OCI-LY7 (cell line): ENCODE results near the gene ECE1. TPM values are rescaled to one million over a fixed set of nuclear protein-coding genes. Genes with fewer than 3 reads are reported as not detected.

Source experiments
- BruUV-seq: library from RNA; stranded (reverse); fragments of 400-500 nt; replicated peaks from 2 replicates; lab custom pipeline; 2021; lab: Mats Ljungman, UMichigan
- CTCF ChIA-PET: fragments of 300-600 bp; sonication (Branson Sonifier 250); formaldehyde crosslinking; loops from one replicate; lab custom pipeline; 2022; ENCODE audit warnings: antibody characterized with exemption; ENCODE audit not compliant: unreplicated experiment; lab: Charles Lee
- POLR2A ChIA-PET: fragments of 300-600 bp; sonication (Branson Sonifier 250); formaldehyde crosslinking; loops from one replicate; lab custom pipeline; 2022; ENCODE audit warnings: antibody characterized with exemption; lab: Charles Lee
- DNase-seq: peaks from one replicate; pipeline ENCODE4 v3.0.0-alpha.2; 2015; ENCODE audit warnings: low spot score
- H2AFZ ChIP-seq: fragments of 200-600 bp; sonication (generic), shearing (Covaris generic); 2 replicates; pipeline ENCODE4 v1.6.1; 2014; ENCODE audit warnings: mild to moderate bottlenecking, antibody characterized with exemption, low read length, moderate library complexity
- H3K27ac ChIP-seq: fragments of 200-600 bp; sonication (generic); 2 replicates; pipeline ENCODE4 v1.5.1; 2014; ENCODE audit warnings: mixed run types, low read depth, mild to moderate bottlenecking, moderate library complexity, low read length, inconsistent platforms; ENCODE audit not compliant: poor library complexity, severe bottlenecking
- H3K36me3 ChIP-seq: fragments of 200-600 bp; sonication (generic); 2 replicates; pipeline ENCODE4 v1.6.1; 2014; ENCODE audit warnings: mild to moderate bottlenecking, antibody characterized with exemption, low read length, moderate library complexity, mixed read lengths; ENCODE audit not compliant: insufficient read depth
- H3K4me1 ChIP-seq: fragments of 200-600 bp; sonication (generic); 2 replicates; pipeline ENCODE4 v1.5.1; 2014; ENCODE audit warnings: mild to moderate bottlenecking, low read length; ENCODE audit not compliant: insufficient read depth, poor library complexity, severe bottlenecking
- H3K4me2 ChIP-seq: fragments of 200-600 bp; sonication (generic); 2 replicates; pipeline ENCODE4 v1.6.1; 2014; ENCODE audit warnings: mild to moderate bottlenecking, low read length
- H3K4me3 ChIP-seq: fragments of 200-600 bp; sonication (generic); 2 replicates; pipeline ENCODE4 v1.5.1; 2014; ENCODE audit warnings: mild to moderate bottlenecking, low read depth, low read length; ENCODE audit not compliant: poor library complexity, severe bottlenecking
- H3K79me2 ChIP-seq: fragments of 200-600 bp; sonication (generic); 2 replicates; pipeline ENCODE4 v1.6.1; 2016; ENCODE audit warnings: low read depth, mild to moderate bottlenecking, low read length, moderate library complexity, mixed read lengths; ENCODE audit not compliant: insufficient read depth
- H3K9me2 ChIP-seq: fragments of 200-600 bp; sonication (generic); 2 replicates; pipeline ENCODE4 v1.6.1; 2016; ENCODE audit warnings: mild to moderate bottlenecking, low read length, mixed read lengths; ENCODE audit not compliant: insufficient read depth
- H3K9me3 ChIP-seq: fragments of 200-600 bp; sonication (generic); 2 replicates; pipeline ENCODE4 v1.6.1; 2014; ENCODE audit warnings: mild to moderate bottlenecking, mixed run types, low read length, mixed read lengths
- H4K20me1 ChIP-seq: fragments of 200-600 bp; sonication (generic); 2 replicates; pipeline ENCODE4 v1.6.1; 2014; ENCODE audit warnings: mild to moderate bottlenecking, antibody characterized with exemption, low read length, moderate library complexity, mixed read lengths; ENCODE audit not compliant: insufficient read depth
- EZH2phosphoT487 ChIP-seq: fragments of 200-600 bp; sonication (generic); IDR thresholded peaks from 2 replicates; pipeline ENCODE4 v1.6.1; 2018; ENCODE audit warnings: low read depth, borderline replicate concordance, mild to moderate bottlenecking, mixed run types, antibody characterized with exemption, low read length, moderate library complexity, mixed read lengths
- intact Hi-C: fragments of 100-400 bp; cut with micrococcal nuclease; formaldehyde crosslinking; loops from one replicate; pipeline ENCODE4 v1.10.0; 2022; ENCODE audit not compliant: unreplicated experiment
- total RNA-seq, 2 experiments: library from RNA; depleted of rRNA in 1 of 2; stranded (reverse); fragments of >200 nt in 1 of 2; shearing (Covaris generic) in 1 of 2; gene quantifications; 2 replicates each; pipeline ENCODE4 v1.2.3, GENCODE V29; 2014 to 2022
- TF ChIP-seq, protein P1 (sequence below): fragments of 200-600 bp; sonication (generic); conservative IDR thresholded peaks from 2 replicates; pipeline ENCODE4 v1.5.1; 2014; ENCODE audit warnings: mild to moderate bottlenecking, antibody characterized with exemption, low read length, moderate library complexity, mixed read lengths

The ECE1 gene
- total RNA-seq, 2 experiments from 2014 or later = 20.0 to 32.8 TPM

DNA sequence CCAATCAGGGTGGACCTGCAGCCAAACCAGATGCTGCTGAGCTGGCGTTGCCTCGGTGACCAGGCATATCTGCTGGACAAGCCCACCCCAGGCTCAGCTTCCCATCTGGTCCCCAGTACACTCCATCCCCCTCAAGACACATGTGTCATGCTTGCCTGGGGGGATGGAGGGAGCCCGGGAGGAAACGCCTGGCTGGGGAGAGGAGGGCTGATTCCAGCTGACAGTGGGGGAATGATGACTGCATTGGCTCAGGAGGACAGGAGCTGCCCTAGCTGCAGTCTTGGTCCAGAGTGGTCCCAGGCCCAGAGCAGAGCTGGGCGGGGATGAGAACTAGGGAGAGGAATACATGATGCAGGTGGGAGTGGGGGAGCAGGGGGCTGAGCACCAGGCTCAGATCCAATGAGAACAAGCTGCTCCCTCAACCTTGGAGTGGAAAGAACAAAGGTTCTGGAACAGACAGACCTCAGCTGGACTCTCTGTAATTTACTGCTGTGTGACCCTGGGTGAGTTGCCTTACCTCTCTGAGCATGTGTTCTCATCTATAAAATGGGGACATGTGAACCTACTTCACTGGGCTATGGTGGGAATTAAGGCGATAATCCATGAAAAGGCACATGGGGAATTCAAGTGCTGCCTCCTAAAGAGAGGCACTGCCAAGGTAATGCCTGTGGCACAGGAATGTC, 23.1 kb upstream of the ECE1 start:
- no peaks in the 10 kb centered on the region for H3K79me2 ChIP-seq
- CTCF ChIA-PET = no interaction called here

DNA sequence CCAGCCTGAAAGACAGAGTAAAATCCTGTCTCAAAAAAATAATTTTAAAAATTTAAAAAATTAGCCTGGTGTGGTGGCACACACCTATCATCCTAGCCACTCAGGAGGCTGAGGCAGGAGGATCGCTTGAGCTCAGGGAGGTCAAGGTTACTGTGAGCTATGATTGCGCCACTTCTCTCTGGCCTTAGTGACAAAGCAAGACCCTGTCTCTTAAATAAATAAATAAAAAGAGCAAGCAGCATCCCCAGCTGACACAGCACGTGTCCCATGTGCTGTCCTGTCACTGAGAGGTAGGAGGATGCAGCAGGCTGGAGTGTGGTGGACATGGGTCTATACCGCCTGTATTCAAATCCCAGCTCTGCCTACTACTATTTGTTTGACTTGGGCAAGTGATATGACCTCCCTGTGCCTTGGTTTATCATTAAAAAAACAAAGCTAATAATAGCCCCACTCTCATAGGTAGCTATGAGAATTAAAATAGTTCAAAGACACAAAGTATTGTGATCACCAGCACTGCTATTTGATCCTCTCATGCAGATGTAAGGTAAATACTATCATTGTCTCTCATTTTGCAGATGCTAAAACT, 22.2 kb upstream of the ECE1 start:
- no peaks in the 10 kb centered on the region for H3K9me3 ChIP-seq
- no peaks in the 10 kb centered on the region for H3K9me2 ChIP-seq
- no peaks in the 10 kb centered on the region for H3K36me3 ChIP-seq
- no peak overlapping the region for H3K27ac ChIP-seq
- peaks cover 7% of the 10 kb centered on the region for H3K4me1 ChIP-seq
- intact Hi-C loops = no loop called here
- ChIA-PET CTCF (no interaction called here), POLR2A (interaction anchor here (0.7 to 1.2 kb wide), 2 partner anchors 10 to 13 kb away, joined by 3 to 4 read pairs; no protein-coding TSS in a partner anchor)
- DNase-seq = no peak
- no peaks in the 10 kb centered on the region for H3K79me2 ChIP-seq
- H2AFZ ChIP-seq = no peak overlapping the region
- H4K20me1 ChIP-seq = no peaks in the 10 kb centered on the region
- BruUV-seq = no TSS peak
- H3K4me2 ChIP-seq = no peak overlapping the region
- no peak for TF ChIP-seq EZH2phosphoT487
- TF ChIP-seq, protein P1, sequence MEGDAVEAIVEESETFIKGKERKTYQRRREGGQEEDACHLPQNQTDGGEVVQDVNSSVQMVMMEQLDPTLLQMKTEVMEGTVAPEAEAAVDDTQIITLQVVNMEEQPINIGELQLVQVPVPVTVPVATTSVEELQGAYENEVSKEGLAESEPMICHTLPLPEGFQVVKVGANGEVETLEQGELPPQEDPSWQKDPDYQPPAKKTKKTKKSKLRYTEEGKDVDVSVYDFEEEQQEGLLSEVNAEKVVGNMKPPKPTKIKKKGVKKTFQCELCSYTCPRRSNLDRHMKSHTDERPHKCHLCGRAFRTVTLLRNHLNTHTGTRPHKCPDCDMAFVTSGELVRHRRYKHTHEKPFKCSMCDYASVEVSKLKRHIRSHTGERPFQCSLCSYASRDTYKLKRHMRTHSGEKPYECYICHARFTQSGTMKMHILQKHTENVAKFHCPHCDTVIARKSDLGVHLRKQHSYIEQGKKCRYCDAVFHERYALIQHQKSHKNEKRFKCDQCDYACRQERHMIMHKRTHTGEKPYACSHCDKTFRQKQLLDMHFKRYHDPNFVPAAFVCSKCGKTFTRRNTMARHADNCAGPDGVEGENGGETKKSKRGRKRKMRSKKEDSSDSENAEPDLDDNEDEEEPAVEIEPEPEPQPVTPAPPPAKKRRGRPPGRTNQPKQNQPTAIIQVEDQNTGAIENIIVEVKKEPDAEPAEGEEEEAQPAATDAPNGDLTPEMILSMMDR = no peak
- no peak overlapping the region for H3K4me3 ChIP-seq

More for the DNA sequence above, 23.1 kb upstream of the ECE1 start:
- H2AFZ ChIP-seq = no peak overlapping the region
- H3K4me1 ChIP-seq = no peaks in the 10 kb centered on the region
- H4K20me1 ChIP-seq = no peaks in the 10 kb centered on the region
- BruUV-seq = no TSS peak
- TF ChIP-seq, protein P1 = no peak
- TF ChIP-seq EZH2phosphoT487 = no peak
- POLR2A ChIA-PET = interaction anchor here (1.2 kb wide), 1 partner anchor 14 kb away, joined by 3 read pairs; no protein-coding TSS in a partner anchor
- H3K4me3 ChIP-seq = no peak overlapping the region
- H3K9me3 ChIP-seq = no peaks in the 10 kb centered on the region
- DNase-seq = no peak
- H3K4me2 ChIP-seq = no peak overlapping the region
- no peak overlapping the region for H3K27ac ChIP-seq
- intact Hi-C loops = no loop called here
- no peaks in the 10 kb centered on the region for H3K36me3 ChIP-seq
- no peaks in the 10 kb centered on the region for H3K9me2 ChIP-seq

DNA sequence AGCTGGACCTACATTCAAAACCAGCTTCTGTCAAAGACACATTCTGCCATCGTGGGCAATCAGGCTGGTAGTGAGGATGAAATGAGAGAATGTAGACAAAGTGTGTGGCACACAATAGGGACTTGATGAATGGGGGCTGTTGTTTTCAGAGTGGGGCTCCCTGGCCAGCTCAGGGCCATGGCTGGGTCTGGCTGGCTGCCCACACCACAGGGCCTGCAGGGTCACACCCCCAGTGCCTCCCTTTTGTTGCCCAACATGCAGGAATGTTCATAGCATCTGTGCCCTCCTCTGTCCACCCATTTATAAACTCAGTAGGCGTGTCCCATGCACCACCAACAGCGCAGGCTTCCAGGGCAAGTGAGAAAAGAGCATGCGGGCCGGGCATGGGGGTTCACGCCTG, 20.8 kb upstream of the ECE1 start:
- CTCF ChIA-PET = no interaction called here
- no peaks in the 10 kb centered on the region for H3K79me2 ChIP-seq
- DNase-seq = no peak
- POLR2A ChIA-PET = interaction anchor here (0.6 kb wide), 1 partner anchor 441 kb away, joined by 3 read pairs; no protein-coding TSS in a partner anchor
- no peak for TF ChIP-seq EZH2phosphoT487
- TF ChIP-seq, protein P1 = no peak
- peaks cover 7% of the 10 kb centered on the region for H3K4me1 ChIP-seq
- intact Hi-C loops = no loop called here
- H3K4me2 ChIP-seq = no peak overlapping the region
- no peaks in the 10 kb centered on the region for H3K9me3 ChIP-seq
- no peak overlapping the region for H2AFZ ChIP-seq
- no peak overlapping the region for H3K4me3 ChIP-seq
- H3K27ac ChIP-seq = no peak overlapping the region
- H3K36me3 ChIP-seq = no peaks in the 10 kb centered on the region
- H4K20me1 ChIP-seq = no peaks in the 10 kb centered on the region
- no peaks in the 10 kb centered on the region for H3K9me2 ChIP-seq
- no TSS peak for BruUV-seq
